ENCODE results near the gene FBXL19.

DNA sequence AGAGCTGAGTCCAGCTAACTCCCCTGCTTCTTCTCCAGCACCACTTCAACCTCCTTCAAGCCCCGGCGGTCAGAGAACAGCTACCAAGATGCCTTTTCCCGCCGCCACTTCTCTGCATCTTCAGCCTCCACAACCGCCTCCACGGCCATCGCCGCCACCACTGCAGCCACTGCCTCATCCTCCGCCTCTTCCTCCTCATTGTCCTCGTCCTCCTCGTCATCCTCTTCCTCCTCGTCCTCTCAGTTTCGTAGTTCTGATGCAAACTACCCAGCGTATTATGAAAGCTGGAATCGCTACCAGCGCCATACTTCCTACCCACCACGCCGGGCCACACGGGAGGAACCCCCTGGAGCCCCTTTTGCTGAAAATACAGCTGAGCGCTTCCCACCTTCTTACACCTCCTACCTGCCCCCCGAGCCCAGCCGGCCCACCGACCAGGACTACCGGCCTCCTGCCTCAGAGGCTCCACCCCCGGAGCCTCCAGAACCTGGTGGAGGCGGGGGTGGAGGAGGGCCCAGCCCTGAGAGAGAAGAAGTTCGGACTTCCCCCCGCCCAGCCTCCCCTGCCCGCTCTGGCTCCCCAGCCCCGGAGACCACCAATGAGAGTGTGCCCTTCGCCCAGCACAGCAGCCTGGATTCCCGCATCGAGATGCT lies 41.3 kb downstream of the FBXL19 start:
- no peak for TF ChIP-seq MEF2A (IDR thresholded peaks at IDR 0.05; ENCODE audit: borderline replicate concordance, low read depth)
- TF ChIP-seq, protein P1, sequence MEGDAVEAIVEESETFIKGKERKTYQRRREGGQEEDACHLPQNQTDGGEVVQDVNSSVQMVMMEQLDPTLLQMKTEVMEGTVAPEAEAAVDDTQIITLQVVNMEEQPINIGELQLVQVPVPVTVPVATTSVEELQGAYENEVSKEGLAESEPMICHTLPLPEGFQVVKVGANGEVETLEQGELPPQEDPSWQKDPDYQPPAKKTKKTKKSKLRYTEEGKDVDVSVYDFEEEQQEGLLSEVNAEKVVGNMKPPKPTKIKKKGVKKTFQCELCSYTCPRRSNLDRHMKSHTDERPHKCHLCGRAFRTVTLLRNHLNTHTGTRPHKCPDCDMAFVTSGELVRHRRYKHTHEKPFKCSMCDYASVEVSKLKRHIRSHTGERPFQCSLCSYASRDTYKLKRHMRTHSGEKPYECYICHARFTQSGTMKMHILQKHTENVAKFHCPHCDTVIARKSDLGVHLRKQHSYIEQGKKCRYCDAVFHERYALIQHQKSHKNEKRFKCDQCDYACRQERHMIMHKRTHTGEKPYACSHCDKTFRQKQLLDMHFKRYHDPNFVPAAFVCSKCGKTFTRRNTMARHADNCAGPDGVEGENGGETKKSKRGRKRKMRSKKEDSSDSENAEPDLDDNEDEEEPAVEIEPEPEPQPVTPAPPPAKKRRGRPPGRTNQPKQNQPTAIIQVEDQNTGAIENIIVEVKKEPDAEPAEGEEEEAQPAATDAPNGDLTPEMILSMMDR (IDR thresholded peaks at IDR 0.05): no peak
- TF ChIP-seq SMC3 (IDR thresholded peaks at IDR 0.05; ENCODE audit: low read depth, low read length): no peak
- TF ChIP-seq SIN3A (IDR thresholded peaks at IDR 0.05; ENCODE audit: borderline replicate concordance, low read depth, low read length): no peak
- TF ChIP-seq GABPA (IDR thresholded peaks at IDR 0.05; ENCODE audit: low read depth): no peak
